NCI-H2196 treated with DMSO at 0.1 percent for 48 hours (cell line): ENCODE measurements around the gene TAF10.

Source experiments
- DNase-seq: peaks from one replicate; lab custom pipeline; 2025; ENCODE audit not compliant: unreplicated experiment; lab: John Stamatoyannopoulos, UW

TAF10 gene

GRCh38 chr11:6625832-6626420 lies 13.9 kb upstream of the TAF10 start:
- no peak for DNase-seq

GRCh38 chr11:6625156-6625831 lies 13.3 kb upstream of the TAF10 start:
- DNase-seq, result no peak

DNA sequence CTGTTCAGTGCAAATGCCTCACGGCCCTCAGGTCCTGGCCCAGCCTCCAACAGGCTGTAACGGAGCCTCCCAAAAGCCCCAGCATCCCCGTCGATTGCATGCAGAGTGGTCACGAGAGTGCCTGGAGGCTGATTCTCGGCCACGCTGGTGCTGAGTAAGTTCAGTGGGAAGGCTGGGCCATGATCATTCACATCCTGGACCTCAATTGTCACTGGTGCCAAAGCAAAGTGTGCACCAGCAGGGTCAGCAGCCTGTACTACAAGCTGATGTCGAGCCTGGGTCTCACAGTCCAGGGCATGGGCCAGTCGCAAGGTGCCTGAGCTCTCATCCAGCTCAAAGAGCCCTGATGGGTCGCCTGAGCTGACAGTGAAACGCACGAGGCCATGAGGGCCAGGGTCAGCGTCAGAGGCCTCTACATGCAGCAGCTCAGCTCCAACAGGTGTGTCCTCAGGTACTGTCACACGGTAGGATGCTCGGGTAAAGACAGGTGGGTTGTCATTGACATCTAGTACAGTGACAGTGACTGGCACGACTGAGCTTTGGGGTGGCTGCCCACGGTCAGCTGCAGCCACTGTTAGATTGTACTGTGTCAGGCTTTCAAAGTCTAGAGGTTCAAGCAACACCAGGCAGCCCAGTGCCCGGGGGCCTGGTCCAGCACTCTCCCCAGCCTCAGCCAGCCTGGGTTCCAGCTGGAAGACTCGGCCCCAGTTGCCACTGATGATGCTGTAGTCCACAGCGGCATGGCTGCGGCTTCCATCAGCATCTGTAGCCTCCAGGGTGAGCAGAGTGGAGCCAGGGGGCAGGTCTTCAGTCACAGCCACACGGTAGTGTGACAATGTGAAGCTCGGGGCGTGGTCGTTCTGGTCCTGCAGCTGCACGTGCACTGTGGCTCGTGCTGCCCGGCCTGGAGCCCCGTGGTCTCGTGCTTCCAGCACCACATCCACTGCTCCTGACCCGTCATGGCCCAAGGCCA lies 11.7 kb upstream of the TAF10 start:
- DNase-seq, result no peak

GRCh38 chr11:6622261-6623171 lies 10.5 kb upstream of the TAF10 start:
- no peak for DNase-seq

DNA sequence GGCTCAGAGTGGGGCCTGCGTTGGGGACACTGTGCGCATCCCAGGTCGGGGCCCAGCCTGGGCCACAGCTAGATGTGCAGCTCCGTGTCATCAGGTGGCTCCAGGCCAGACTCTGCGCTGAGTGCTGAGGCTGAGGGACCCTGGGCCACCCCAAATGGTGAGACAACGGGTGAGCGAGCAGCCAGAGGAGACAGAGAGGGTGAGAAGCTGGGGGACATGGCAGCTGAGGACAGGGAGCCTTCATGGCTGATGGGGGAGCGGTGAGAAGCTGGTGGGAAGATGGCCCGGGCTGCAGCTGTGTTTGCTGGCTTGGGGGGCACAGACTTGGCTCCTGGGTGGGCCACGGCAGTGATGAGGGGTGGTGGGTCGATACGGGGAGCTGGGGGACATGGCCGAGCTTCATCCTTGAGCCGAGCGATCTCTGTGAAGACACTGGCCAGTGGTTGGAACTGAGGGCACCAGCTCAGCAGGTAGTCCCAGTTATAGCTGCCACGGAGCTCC lies 9.7 kb upstream of the TAF10 start:
- no peak for DNase-seq

DNA sequence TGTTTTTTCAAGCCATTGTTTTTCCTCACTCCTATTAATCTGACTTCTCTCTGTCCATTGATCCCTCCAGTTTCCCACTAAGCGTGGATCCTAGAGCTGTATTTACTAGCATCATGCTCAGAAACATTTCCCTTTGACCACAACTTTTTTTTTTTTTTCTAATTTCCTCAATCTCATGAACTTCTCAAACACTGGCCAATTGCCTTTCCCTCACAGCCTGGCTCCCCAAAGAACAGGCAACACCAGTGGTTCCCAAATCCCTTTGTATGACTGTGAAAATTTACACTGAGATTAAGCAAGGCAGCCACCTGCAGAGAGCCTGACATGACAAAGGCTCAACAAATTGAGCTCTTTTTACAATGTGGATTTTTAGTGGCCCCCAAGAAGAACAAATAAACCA lies 8.6 kb upstream of the TAF10 start:
- no peak for DNase-seq

GRCh38 chr11:6619004-6619745 lies 7.2 kb upstream of the TAF10 start, which contains the start of gene TPP1:
Gene TPP1, minus strand, starts transcription at chr11:6619422. Its CDS starts 22 bp downstream, at chr11:6619400.
- peak; percentile 83 for DNase-seq

DNA sequence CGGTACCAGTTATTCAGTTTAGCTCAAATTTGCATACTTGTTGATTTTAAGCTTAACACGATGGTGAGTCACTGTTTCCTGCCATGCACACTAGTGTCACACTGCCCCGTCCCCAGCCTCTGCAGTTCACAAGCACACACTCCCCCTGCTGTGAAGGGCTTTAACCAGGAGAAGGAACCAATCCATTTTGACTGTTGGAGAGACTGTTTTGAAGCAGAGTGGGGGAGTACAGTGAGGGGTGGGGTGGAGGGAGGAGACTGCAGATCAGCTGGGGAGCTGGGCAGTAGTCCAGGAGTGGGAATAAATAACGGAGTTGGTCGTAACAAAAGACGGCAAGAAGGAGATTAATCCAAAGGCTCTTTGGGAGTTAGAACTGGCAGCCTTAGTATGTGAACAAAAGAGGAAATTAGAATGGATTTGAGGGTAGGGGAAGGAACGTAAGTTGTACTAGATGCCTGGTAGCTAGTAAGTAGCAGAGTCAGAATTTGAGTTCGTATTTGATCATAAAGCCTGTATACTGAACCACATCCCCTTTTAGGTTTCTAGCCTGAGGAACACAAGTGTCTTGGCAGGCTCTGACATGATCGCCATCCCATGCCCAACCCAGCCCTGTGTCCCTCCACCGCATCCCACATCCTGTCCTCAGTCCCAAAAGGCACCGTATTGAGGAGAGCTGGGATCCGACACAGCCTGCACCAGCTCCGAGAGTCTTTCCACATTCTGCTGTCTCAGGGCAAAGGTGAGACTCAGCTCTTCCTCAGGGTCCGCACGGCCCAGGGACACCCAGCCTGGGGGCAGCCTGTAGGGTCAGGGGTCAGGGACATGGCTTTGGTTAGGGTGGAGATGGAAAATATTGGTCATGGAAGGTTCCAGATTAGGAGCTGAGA lies 6.3 kb upstream of the TAF10 start:
- DNase-seq, result no peak

DNA sequence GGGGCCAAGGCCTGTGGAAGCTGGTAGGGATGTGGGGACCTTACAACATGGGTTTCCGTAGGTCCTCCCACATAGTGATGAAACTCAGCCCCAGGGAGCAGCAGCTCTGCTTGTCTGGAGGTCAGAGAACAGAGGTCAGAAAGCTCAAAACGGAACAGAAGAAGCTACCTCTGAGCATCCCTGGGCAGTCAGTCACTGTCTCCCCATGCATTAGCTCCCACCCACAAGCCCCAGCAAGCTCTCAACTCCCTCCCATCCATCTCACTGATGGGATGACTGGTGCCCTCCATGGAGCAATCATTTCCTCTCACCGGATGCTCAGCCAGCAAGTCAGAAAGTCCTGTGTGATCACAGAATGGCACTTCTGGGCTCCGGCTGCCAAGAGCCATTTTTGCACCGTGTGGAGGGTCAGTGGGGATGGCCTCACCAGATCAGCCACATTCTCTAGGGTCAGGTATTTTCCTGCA lies 5.3 kb upstream of the TAF10 start:
- DNase-seq, result no peak

DNA sequence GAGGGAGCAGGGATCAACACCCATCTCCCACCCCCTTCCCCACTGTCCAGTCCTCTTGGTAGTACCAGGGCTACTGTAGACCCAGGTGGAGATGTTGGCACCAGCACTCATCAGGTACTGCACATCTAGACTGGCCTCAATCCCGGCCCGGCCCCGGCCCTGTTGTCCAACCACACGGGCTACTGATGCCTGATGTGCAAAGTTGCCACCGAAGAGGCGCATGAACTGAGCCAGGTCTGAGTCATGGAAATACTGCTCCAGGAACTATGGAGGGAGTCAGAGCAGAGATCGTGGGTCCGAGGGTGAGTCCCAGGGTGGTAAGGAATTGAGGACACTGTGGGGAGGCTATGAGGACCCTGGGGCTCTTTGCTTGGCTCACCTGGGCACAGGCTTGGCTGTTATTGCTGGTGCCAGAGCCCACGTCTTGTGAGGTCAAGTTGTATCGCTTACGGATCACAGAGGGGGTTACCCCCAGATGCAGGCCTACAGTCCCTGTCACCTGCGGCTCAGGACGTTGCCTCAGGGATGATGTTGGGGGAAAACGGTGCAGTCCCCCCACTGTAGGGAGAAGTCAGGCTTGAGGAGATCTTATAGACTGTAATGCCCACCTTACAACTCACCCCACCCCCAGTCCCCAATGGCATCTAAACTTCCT lies 4.7 kb upstream of the TAF10 start:
- no peak for DNase-seq

GRCh38 chr11:6615882-6616585 lies 4.0 kb upstream of the TAF10 start:
- no peak for DNase-seq

DNA sequence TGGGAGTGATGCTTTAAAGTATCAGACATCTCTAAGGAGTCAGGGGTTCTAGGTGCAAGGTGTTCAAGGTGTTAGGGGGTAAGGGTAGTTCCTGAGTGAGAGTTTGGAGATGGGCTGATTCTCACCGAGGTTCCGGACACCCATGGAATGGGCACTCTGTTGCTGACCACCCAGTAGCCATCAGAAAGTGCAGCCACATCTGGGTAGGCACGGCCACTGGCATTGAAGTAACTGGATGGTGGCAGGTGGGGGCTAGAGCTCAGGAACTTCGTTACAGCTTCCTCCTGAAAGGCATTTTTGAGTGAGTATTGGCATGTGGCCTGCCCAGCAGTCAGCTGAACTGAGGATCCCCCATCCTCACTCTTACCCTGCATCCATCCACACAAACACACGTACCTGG lies 3.0 kb upstream of the TAF10 start:
- DNase-seq, result no peak

- DNase-seq, result no peak
These were observed 2.4 kb upstream of the TAF10 start for GRCh38 chr11:6614446-6614845.

GRCh38 chr11:6613496-6613895 lies 1.5 kb upstream of the TAF10 start:
- DNase-seq, result no peak

DNA sequence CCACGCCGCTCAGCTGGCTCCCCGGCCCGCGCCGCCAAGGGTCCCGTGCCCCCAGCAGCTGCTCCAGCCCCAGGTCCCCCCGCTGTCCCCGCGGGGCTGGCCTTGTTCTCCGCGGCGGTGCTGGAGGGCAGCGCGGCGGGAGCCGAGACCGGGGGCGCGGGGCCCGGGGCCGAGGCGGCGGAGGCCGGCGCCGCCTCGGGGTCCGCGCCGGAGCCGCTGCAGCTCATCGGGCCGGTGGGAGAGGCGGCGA lies 128 bp downstream of the TAF10 start:
- no peak for DNase-seq

DNA sequence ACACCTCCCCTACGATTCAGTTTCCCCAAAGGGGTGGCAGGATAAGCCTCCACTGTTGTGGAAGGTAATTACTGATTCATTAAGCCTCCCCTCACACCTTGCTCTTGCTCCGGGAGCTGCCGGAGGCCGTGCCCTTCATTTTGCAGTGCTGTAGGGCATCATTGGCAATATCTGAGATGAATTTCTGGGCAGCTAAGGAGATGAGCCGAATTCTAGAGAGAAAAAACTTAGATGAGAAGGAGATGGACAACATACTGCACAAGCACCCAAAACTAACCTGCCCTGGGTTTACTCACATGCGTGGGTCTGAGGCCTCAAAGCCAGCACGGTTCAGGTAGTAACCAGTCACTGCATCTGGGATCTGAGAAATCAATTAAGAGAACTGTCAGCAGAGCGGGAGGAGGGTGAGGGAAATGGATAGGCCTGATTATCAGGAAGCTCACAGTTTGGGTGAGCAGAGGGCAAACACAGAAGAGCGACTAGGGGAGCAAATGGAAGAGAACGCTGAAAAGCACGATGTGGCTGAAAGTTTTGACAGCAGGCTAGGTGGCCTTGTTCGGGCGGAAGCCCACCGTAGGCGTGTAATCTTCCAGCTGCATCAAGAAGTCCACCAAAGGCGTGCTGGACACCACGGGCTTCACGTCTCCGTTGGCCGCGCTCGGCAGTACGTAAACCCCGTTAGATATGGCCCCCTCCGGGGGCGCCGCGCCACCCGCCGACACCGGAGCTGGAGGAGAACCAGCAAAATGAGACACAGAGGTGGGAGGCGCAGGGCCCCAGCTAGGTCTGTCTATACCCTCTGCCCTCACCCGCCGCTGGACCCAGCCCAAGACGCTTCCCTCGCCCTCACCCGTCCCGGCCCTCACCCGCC lies 689 bp downstream of the TAF10 start:
- DNase-seq, result no peak

GRCh38 chr11:6610591-6610990 lies 1.4 kb downstream of the TAF10 start:
- no peak for DNase-seq
